Skeletal muscle tissue (tissue), 4 donors: Measurements from ENCODE around the gene POLE2. TPM values are rescaled to one million over a fixed set of nuclear protein-coding genes. Genes with fewer than 3 reads are reported as not detected.
"Not testable (repeated sequence)": the region's sequence is repeated elsewhere in the genome, so short reads cannot be mapped to it uniquely, and the experiment has no call there.

Experiments used
- H3K27ac ChIP-seq: one replicate; pipeline ENCODE4 v1.7.0; 2013; ENCODE audit warnings: mild to moderate bottlenecking, low read depth, low read length, inconsistent platforms
- H3K27me3 ChIP-seq, 3 donors: one replicate each; pipeline ENCODE4 v1.7.0; 2013; ENCODE audit warnings: low read length in 3 of 3; ENCODE audit not compliant: control insufficient read depth in 3 of 3, insufficient read depth in 3 of 3
- H3K36me3 ChIP-seq, 3 donors: one replicate each; pipeline ENCODE4 v1.7.0; 2013; ENCODE audit warnings: low read length in 3 of 3; ENCODE audit not compliant: control insufficient read depth in 3 of 3, insufficient read depth in 3 of 3
- H3K4me1 ChIP-seq, 3 donors: one replicate each; pipeline ENCODE4 v1.7.0; 2013; ENCODE audit warnings: low read length in 3 of 3, mild to moderate bottlenecking in 3 of 3; ENCODE audit not compliant: control insufficient read depth in 3 of 3, insufficient read depth in 3 of 3
- H3K4me3 ChIP-seq, 3 donors: one replicate each; pipeline ENCODE4 v1.7.0; 2013; ENCODE audit warnings: low read length in 3 of 3
- H3K9ac ChIP-seq, 3 donors: one replicate each; pipeline ENCODE4 v1.7.0; 2013; ENCODE audit warnings: low read length in 3 of 3, mild to moderate bottlenecking in 3 of 3, moderate library complexity in 2 of 3, low read depth in 1 of 3
- H3K9me3 ChIP-seq, 3 donors: one replicate each; pipeline ENCODE4 v1.7.0; 2013; ENCODE audit warnings: low read length in 3 of 3; ENCODE audit not compliant: control insufficient read depth in 3 of 3
- total RNA-seq: library from RNA; depleted of rRNA; stranded (reverse); fragments of >200 nt; gene quantifications from one replicate; pipeline ENCODE4 v1.2.3, GENCODE V29; 2014
- donor health status: Osteomylitis.

Gene POLE2
- total RNA-seq, result 15.1 TPM

- Histone ChIP-seq H3K27ac (peak within 1 kb of the TSS; percentile 76), H3K27me3 (no peaks in the 10 kb centered on the region), H3K4me3 (peak within 1 kb of the TSS; percentile 79 to 91 (median 87)), H3K4me1 (peaks cover 8 to 14% (median 10%) of the 10 kb centered on the region in 3 donors), H3K9me3 (no peaks in the 10 kb centered on the region), H3K36me3 (no peaks in the 10 kb centered on the region), H3K9ac (peak within 1 kb of the TSS; percentile 84 to 88 (median 87))
These were observed at the start of gene POLE2 for GRCh38 chr14:49687942-49688700. Gene POLE2 (minus strand): TSS chr14:49688214. CDS start chr14:49688203, 11 bp downstream.

GRCh38 chr14:49735669-49736068, 47.7 kb upstream of the POLE2 start:
- not testable (repeated sequence) for H3K4me1 ChIP-seq, H3K4me3 ChIP-seq

GRCh38 chr14:49733836-49734235, 45.8 kb upstream of the POLE2 start:
- Histone ChIP-seq H3K9ac (no peak overlapping the region), H3K4me1 (no peaks in the 10 kb centered on the region), H3K36me3 (peaks cover 0 to 23% (median 17%) of the 10 kb centered on the region in 3 donors), H3K27ac (no peak overlapping the region), H3K9me3 (no peaks in the 10 kb centered on the region), H3K27me3 (no peaks in the 10 kb centered on the region), H3K4me3 (no peak overlapping the region)

More at GRCh38 chr14:49735669-49736068, 47.7 kb upstream of the POLE2 start:
- not testable (repeated sequence) for H3K27me3 ChIP-seq, H3K27ac ChIP-seq, H3K9me3 ChIP-seq, H3K9ac ChIP-seq
- H3K36me3 ChIP-seq, result peaks cover 3 to 24% (median 8%) of the 10 kb centered on the region in 3 donors

GRCh38 chr14:49732896-49733295, 44.9 kb upstream of the POLE2 start:
- Histone ChIP-seq H3K36me3 (peaks cover 0 to 31% (median 19%) of the 10 kb centered on the region in 3 donors), H3K4me3 (no peak overlapping the region), H3K4me1 (no peaks in the 10 kb centered on the region), H3K27ac (no peak overlapping the region), H3K27me3 (no peaks in the 10 kb centered on the region), H3K9ac (no peak overlapping the region), H3K9me3 (no peaks in the 10 kb centered on the region)

- no peak overlapping the region for H3K4me3 ChIP-seq
- H3K27ac ChIP-seq, result no peak overlapping the region
- H3K36me3 ChIP-seq, result peaks cover 4 to 35% (median 27%) of the 10 kb centered on the region in 3 donors
- no peaks in the 10 kb centered on the region for H3K9me3 ChIP-seq
- H3K9ac ChIP-seq, result no peak overlapping the region
- H3K4me1 ChIP-seq, result no peaks in the 10 kb centered on the region
- H3K27me3 ChIP-seq, result no peaks in the 10 kb centered on the region
These were observed 39.2 kb upstream of the POLE2 start for GRCh38 chr14:49727171-49727570.

- peaks cover 7 to 25% (median 21%) of the 10 kb centered on the region in 3 donors for H3K36me3 ChIP-seq
- not testable (repeated sequence) for H3K4me1 ChIP-seq, H3K27ac ChIP-seq, H3K4me3 ChIP-seq, H3K27me3 ChIP-seq, H3K9me3 ChIP-seq, H3K9ac ChIP-seq
These were observed 33.9 kb upstream of the POLE2 start for GRCh38 chr14:49721733-49722435.

GRCh38 chr14:49720744-49721143, 32.7 kb upstream of the POLE2 start:
- no peak overlapping the region for H3K4me3 ChIP-seq
- H3K36me3 ChIP-seq, result peaks cover 3 to 18% (median 13%) of the 10 kb centered on the region in 3 donors
- no peak overlapping the region for H3K9ac ChIP-seq
- no peak overlapping the region for H3K27ac ChIP-seq
- H3K27me3 ChIP-seq, result no peaks in the 10 kb centered on the region
- no peaks in the 10 kb centered on the region for H3K9me3 ChIP-seq
- H3K4me1 ChIP-seq, result no peaks in the 10 kb centered on the region

- H3K9me3 ChIP-seq, H3K4me1 ChIP-seq, H3K27me3 ChIP-seq, H3K9ac ChIP-seq, H3K4me3 ChIP-seq, H3K27ac ChIP-seq: not testable (repeated sequence)
- peaks cover 2 to 16% (median 4%) of the 10 kb centered on the region in 3 donors for H3K36me3 ChIP-seq
These were observed 23.0 kb upstream of the POLE2 start for GRCh38 chr14:49710993-49711392.

- not testable (repeated sequence) for H3K27me3 ChIP-seq, H3K27ac ChIP-seq, H3K4me3 ChIP-seq, H3K36me3 ChIP-seq, H3K9ac ChIP-seq, H3K9me3 ChIP-seq, H3K4me1 ChIP-seq
These were observed 16.5 kb upstream of the POLE2 start for GRCh38 chr14:49704471-49704870.

- peaks cover 0 to 5% (median 4%) of the 10 kb centered on the region in 3 donors for H3K36me3 ChIP-seq
- no peaks in the 10 kb centered on the region for H3K9me3 ChIP-seq
- H3K27ac ChIP-seq, result no peak overlapping the region
- H3K27me3 ChIP-seq, result no peaks in the 10 kb centered on the region
- H3K4me3 ChIP-seq, result no peak overlapping the region
- H3K4me1 ChIP-seq, result no peaks in the 10 kb centered on the region
- no peak overlapping the region for H3K9ac ChIP-seq
These were observed 16.0 kb upstream of the POLE2 start for GRCh38 chr14:49703965-49704364.
